Panc1 (cell line): ENCODE results near the gene ZRANB1. TPM values are rescaled to one million over a fixed set of nuclear protein-coding genes. Genes with fewer than 3 reads are reported as not detected.

ENCODE experiments used
- ATAC-seq: fragments of 200-7000 bp; cut with Tn5 transposase; 2 replicates; pipeline ENCODE4 v1.9.1; 2020; ENCODE audit warnings: mild to moderate bottlenecking, moderate library complexity
- BruUV-seq: library from RNA; stranded (reverse); fragments of 400-500 nt; replicated peaks from 2 replicates; lab custom pipeline; 2021; lab: Mats Ljungman, UMichigan
- CTCF ChIA-PET: fragments of 300-600 bp; sonication (Branson Sonifier 250); formaldehyde crosslinking; loops from one replicate; lab custom pipeline; 2022; ENCODE audit warnings: antibody characterized with exemption; lab: Charles Lee
- POLR2A ChIA-PET: fragments of 300-600 bp; sonication (Branson Sonifier 250); formaldehyde crosslinking; loops from one replicate; lab custom pipeline; 2022; ENCODE audit warnings: antibody characterized with exemption; lab: Charles Lee
- DNase-seq: peaks from one replicate; pipeline ENCODE4 v3.0.0-alpha.2; 2010; ENCODE audit warnings: low read depth, low spot score
- H3K27ac ChIP-seq: 2 replicates; pipeline ENCODE4 v1.5.1; 2011; ENCODE audit warnings: mild to moderate bottlenecking, low read length, inconsistent platforms
- H3K27me3 ChIP-seq: fragments of 200-500 bp; sonication (Bioruptor generic); 2 replicates; pipeline ENCODE4 v1.6.0; 2014; ENCODE audit warnings: low read length, inconsistent platforms; ENCODE audit not compliant: control insufficient read depth, insufficient read depth
- H3K36me3 ChIP-seq: fragments of 200-500 bp; sonication (Bioruptor generic); 2 replicates; pipeline ENCODE4 v1.5.1; 2014; ENCODE audit warnings: inconsistent platforms, mild to moderate bottlenecking, low read length, moderate library complexity; ENCODE audit not compliant: control insufficient read depth, insufficient read depth
- H3K4me1 ChIP-seq: 2 replicates; pipeline ENCODE4 v1.5.1; 2011; ENCODE audit warnings: inconsistent platforms, mild to moderate bottlenecking, low read length, moderate library complexity; ENCODE audit not compliant: control insufficient read depth, insufficient read depth
- H3K4me3 ChIP-seq, 2 experiments: 2 replicates each; pipeline ENCODE4 v1.5.1; 2011 to 2012; ENCODE audit warnings: low read depth in 2 of 2, low read length in 2 of 2, mild to moderate bottlenecking in 2 of 2, inconsistent platforms in 1 of 2, moderate library complexity in 1 of 2
- H3K9me3 ChIP-seq: fragments of 200-500 bp; sonication (Bioruptor generic); 2 replicates; pipeline ENCODE4 v1.5.1; 2014; ENCODE audit warnings: low read depth, mild to moderate bottlenecking, inconsistent platforms, low read length, moderate library complexity; ENCODE audit not compliant: control insufficient read depth, insufficient read depth
- CTCF ChIP-seq: fragments of 450-650 bp; IDR thresholded peaks from 2 replicates; pipeline ENCODE4 v1.5.1; 2017; ENCODE audit warnings: mild to moderate bottlenecking
- POLR2AphosphoS5 ChIP-seq: IDR thresholded peaks from 2 replicates; pipeline ENCODE4 v1.6.1; 2012; ENCODE audit warnings: mild to moderate bottlenecking, low read depth, low read length, moderate library complexity
- SIN3A ChIP-seq: IDR thresholded peaks from 2 replicates; pipeline ENCODE4 v1.6.1; 2012; ENCODE audit warnings: low read depth, mild to moderate bottlenecking, low read length, moderate library complexity, borderline replicate concordance; ENCODE audit not compliant: insufficient read depth
- TCF7L2 ChIP-seq: IDR thresholded peaks from 2 replicates; pipeline ENCODE4 v1.6.1; 2011; ENCODE audit warnings: mild to moderate bottlenecking, low read depth, low read length, inconsistent platforms
- in situ Hi-C: cut with HindIII; loops from 2 replicates; pipeline ENCODE4 v1.10.0; 2016; ENCODE audit warnings: low sequenced_read_pairs, low pct_unique_long_range_greater_than_20kb
- intact Hi-C: fragments of 100-400 bp; cut with micrococcal nuclease; formaldehyde crosslinking; loops from one replicate; pipeline ENCODE4 v1.10.0; 2022; ENCODE audit not compliant: unreplicated experiment
- total RNA-seq: library from RNA; stranded (reverse); gene quantifications from one replicate; pipeline ENCODE4 v1.2.1, GENCODE V29; 2021; ENCODE audit not compliant: unreplicated experiment
- TF ChIP-seq, protein P1 (sequence below), 2 experiments: IDR thresholded peaks; 2 replicates each; pipeline ENCODE4 v1.6.1; 2011 to 2012; ENCODE audit warnings: low read depth in 2 of 2, control low read depth in 1 of 2, low read length in 1 of 2, mild to moderate bottlenecking in 1 of 2, moderate library complexity in 1 of 2; ENCODE audit not compliant: insufficient read depth in 1 of 2

The ZRANB1 gene
- total RNA-seq, 1 experiment from 2014 or later, result 23.2 TPM

DNA sequence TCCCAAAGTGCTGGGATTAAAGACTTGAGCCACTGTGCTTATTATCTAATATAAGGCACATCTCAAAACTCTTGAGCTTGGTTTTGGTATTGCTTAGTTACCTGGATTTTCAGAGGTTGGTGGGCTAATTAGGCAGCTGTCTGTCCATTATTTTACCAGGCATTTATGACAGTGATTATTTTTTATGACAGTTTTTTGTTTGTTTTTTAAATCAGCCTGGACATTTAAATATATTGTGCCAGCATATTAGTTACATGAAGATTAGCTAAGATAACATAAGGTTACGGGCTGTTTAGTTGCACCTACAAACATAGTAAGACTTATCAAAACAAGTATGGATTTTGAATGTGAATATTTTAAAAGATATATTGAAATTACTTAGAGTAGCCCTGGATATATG lies 2.6 kb upstream of the ZRANB1 start:
- POLR2A ChIA-PET, result interaction anchor here (0.5 kb wide), 1 partner anchor 142 kb away, joined by 7 read pairs; no protein-coding TSS in a partner anchor
- no TSS peak for BruUV-seq

GRCh38 chr10:124942317-124943169 lies 620 bp downstream of the ZRANB1 start:
- intact Hi-C loops (no loop called here), in situ Hi-C loops (no loop called here)
- POLR2A ChIA-PET, result no interaction called here
- Histone ChIP-seq H3K4me1 (peaks cover 15% of the 10 kb centered on the region), H3K36me3 (no peaks in the 10 kb centered on the region), H3K4me3 (no peak overlapping the region), H3K27me3 (no peaks in the 10 kb centered on the region), H3K9me3 (no peaks in the 10 kb centered on the region), H3K27ac (no peak overlapping the region)
- CTCF ChIA-PET, result interaction anchor here (1.0 kb wide), 1 partner anchor 50 kb away, joined by 4 read pairs; no protein-coding TSS in a partner anchor
- no peak for ATAC-seq
- no peak for TF ChIP-seq SIN3A
- TF ChIP-seq, protein P1, sequence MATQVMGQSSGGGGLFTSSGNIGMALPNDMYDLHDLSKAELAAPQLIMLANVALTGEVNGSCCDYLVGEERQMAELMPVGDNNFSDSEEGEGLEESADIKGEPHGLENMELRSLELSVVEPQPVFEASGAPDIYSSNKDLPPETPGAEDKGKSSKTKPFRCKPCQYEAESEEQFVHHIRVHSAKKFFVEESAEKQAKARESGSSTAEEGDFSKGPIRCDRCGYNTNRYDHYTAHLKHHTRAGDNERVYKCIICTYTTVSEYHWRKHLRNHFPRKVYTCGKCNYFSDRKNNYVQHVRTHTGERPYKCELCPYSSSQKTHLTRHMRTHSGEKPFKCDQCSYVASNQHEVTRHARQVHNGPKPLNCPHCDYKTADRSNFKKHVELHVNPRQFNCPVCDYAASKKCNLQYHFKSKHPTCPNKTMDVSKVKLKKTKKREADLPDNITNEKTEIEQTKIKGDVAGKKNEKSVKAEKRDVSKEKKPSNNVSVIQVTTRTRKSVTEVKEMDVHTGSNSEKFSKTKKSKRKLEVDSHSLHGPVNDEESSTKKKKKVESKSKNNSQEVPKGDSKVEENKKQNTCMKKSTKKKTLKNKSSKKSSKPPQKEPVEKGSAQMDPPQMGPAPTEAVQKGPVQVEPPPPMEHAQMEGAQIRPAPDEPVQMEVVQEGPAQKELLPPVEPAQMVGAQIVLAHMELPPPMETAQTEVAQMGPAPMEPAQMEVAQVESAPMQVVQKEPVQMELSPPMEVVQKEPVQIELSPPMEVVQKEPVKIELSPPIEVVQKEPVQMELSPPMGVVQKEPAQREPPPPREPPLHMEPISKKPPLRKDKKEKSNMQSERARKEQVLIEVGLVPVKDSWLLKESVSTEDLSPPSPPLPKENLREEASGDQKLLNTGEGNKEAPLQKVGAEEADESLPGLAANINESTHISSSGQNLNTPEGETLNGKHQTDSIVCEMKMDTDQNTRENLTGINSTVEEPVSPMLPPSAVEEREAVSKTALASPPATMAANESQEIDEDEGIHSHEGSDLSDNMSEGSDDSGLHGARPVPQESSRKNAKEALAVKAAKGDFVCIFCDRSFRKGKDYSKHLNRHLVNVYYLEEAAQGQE (IDR thresholded peaks at IDR 0.05; ENCODE audit: insufficient read depth in 1 of 2, low read depth in 2 of 2, low read length in 1 of 2), result no peak
- TF ChIP-seq POLR2AphosphoS5, result no peak
- TF ChIP-seq CTCF, result no peak
- no peak for TF ChIP-seq TCF7L2
- DNase-seq, result no peak
- TSS peak; percentile 27 for BruUV-seq

More for the DNA sequence above, 2.6 kb upstream of the ZRANB1 start:
- Histone ChIP-seq H3K9me3 (no peaks in the 10 kb centered on the region), H3K4me3 (no peak overlapping the region), H3K27ac (no peak overlapping the region), H3K4me1 (peaks cover 6% of the 10 kb centered on the region), H3K27me3 (no peaks in the 10 kb centered on the region), H3K36me3 (no peaks in the 10 kb centered on the region)
- in situ Hi-C loops (no loop called here), intact Hi-C loops (no loop called here)
- CTCF ChIA-PET, result interaction anchor here (0.6 kb wide), 1 partner anchor 35 kb away, joined by 3 read pairs; no protein-coding TSS in a partner anchor
- TF ChIP-seq, protein P1 (IDR thresholded peaks at IDR 0.05; ENCODE audit: insufficient read depth in 1 of 2, low read depth in 2 of 2, low read length in 1 of 2), result no peak
- TF ChIP-seq CTCF (no peak), SIN3A (no peak), TCF7L2 (no peak), POLR2AphosphoS5 (no peak)
- no peak for DNase-seq
- ATAC-seq, result no peak
